SH-SY5Y (cell line): ENCODE data around the gene LCTL.

Experiments
- GATA2 ChIP-seq: IDR thresholded peaks from 2 replicates; pipeline ENCODE4 v1.6.1; 2011; ENCODE audit warnings: mild to moderate bottlenecking, low read depth, low read length
- GATA3 ChIP-seq: IDR thresholded peaks from 2 replicates; pipeline ENCODE4 v1.6.1; 2011; ENCODE audit warnings: low read depth, mild to moderate bottlenecking, low read length, moderate library complexity

- TF ChIP-seq GATA3: no peak
- TF ChIP-seq GATA2: no peak
Observed at GRCh38 chr15:66555685-66556084, 10.1 kb downstream of the LCTL start.
